GM15510 (cell line): Measurements from ENCODE around the gene GPR84.

ENCODE experiments used
- POLR2A ChIP-seq: IDR thresholded peaks from 3 replicates; pipeline ENCODE4 v1.6.1; 2011; ENCODE audit warnings: borderline replicate concordance; ENCODE audit not compliant: insufficient read length; ENCODE audit errors: extremely low read depth

The GPR84 gene

DNA sequence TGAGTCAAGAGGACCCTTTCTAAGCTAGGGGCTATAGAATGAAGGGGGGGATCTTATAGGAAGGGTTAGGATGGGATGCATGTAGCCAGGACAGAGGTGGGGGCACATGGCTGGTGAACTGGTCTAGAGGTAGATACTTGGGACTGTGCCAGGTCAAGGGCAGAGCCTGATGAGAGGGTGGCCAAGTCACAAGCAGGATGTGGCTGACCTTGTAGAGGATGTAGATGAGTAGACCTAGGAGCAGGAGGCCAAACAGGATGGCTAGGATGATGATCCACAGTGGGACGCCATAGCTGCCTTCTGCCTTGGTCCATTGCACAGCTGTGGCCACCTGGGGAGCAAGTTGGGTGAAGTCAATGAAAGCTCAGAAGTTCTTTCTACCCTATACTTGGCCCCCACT, 32.9 kb upstream of the GPR84 start:
- no peak for TF ChIP-seq POLR2A

- TF ChIP-seq POLR2A = no peak
These were observed 31.3 kb upstream of the GPR84 start for GRCh38 chr12:54395545-54395944.

DNA sequence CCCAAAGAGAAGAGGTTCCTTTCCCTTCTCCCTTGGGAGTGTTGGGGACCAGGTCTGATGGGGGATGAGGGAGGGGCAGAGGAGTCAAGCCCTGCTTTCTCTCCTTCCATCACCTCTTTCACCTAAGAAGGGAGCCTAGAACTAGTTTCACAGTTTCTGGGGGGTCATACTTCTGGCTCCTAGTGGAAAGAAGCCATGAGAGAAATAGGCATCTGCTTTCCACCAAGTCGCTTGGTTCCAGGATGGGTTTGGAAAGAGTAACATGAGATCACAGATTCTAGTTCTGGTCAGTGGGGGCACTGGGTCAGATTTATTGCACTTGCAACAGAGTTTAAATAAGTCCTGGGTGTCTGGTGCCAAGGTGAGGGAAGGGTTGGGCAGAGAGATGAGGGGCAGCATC, 30.7 kb upstream of the GPR84 start:
- no peak for TF ChIP-seq POLR2A

GRCh38 chr12:54394281-54394719, 30.0 kb upstream of the GPR84 start:
- no peak for TF ChIP-seq POLR2A

- no peak for TF ChIP-seq POLR2A
These were observed 29.5 kb upstream of the GPR84 start for GRCh38 chr12:54393743-54394142.

DNA sequence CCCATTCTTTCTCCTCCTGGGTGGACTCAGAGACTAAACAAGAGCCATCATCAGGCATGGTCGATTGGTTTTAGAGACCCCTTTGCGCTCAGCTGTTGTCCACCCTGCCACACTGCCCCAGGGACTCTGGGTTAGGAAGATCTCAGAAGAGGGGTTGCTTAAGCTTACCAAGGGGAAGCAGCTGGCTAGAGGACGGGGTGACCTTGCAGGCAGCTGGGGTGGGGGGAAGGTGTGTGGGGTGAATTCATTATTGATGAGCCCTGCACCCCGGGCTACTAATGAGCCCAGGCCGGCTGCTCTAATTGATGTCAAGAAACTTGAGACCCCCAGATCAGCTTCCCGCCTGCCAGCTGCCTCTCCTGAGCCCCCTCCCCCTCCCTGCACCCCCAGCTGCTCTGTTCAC, 28.9 kb upstream of the GPR84 start:
- TF ChIP-seq POLR2A = no peak

DNA sequence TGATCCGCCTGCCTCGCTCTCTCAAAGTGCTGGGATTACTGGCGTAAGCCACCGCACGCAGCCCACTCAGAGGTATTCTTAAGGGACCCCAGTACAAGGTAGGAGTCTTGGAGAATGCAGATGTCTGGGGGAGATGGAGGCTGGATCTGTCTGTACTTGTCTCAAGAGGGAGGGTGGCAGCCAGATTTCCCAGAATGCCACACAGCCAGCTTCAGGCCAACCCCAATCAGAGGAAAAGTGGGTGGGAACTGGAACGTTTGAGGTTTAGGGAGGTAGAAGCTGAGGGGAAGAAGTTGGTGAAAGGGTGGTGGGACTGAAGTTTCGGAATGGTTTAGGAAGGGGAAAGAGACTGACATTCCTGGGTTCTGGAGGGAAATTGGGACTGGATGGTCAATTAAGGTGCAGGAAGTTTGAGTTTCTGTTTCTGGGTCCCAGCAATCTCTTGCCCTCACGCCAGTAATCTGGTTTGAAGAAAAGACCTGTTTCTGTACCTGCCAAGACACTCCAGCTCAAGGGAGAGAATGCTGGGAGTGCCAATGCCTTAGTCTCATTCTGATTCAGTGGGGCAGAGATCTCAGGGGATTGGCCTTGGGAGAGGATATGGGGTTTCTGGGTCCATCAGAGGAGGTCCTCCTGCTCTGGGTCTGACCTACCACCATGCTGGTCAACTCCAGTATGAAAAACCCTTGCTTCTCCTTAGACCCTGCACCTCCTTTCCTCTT, 28.4 kb upstream of the GPR84 start:
- no peak for TF ChIP-seq POLR2A

DNA sequence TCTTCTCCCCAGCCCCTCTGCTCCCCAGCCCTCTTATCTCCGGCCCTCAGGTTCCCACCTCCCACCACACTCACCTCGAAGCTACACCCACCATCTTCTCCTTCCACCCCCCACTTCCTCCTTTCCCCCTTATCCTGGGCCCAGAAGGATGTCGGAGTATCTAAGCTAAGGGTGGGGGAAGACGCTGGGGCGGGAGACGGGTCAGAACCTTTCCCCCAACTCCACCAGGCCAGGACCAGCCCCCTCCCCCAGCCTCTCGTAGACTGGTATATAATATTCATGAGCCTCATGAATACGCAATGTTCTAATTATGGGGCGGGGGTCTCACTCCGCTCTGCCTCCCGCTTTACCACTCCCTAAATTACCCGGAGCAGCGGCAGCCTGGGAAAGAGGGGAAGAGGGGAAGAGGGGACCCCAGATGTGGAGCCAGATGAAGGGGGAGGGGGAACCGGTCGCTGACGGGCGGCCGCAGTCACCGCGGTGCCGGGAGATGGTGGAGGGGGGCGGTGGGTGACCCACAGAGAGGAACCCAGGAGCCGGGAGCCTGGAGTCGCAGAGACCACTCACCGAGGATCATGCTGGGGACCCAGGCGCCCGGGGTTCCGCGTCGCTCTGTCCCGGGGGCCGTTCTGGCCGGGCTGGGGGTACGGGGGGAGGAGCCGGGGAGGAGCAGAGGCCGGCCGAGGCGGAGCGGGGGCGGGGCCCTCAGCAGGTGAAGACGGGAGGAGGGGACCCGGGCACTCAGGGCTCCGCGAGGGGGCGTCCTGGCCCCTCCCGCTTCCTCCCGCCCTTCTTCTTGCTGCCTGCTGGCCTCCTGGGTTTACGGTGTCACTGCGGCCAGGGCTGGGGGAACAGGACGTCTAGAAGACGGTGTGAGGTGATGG, 26.6 kb upstream of the GPR84 start:
- TF ChIP-seq POLR2A = no peak

DNA sequence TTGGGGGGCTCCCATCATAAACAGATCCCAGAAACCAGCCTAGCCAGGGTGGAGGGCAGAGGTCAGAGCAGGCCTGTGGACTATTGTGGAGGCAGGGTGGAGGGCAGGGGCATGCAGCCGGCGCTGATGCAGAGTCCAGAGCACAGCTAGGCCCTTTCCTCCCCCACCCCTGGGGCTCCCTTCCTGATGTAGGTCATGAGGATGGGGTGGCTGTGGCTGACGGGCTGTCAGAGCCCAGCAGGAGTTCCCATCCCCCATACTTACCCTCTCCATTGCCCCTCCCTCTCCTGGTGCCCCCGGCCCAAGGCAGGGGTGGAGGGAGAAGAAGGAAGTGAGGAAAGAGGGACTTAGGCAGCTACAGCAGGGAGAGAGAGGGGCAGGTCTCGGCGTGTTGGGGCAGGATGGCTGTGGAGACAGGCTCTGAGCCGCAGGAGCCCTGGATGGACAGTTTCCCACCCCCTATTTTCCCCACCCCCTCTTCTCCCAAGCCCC, 25.9 kb upstream of the GPR84 start:
- TF ChIP-seq POLR2A = no peak

DNA sequence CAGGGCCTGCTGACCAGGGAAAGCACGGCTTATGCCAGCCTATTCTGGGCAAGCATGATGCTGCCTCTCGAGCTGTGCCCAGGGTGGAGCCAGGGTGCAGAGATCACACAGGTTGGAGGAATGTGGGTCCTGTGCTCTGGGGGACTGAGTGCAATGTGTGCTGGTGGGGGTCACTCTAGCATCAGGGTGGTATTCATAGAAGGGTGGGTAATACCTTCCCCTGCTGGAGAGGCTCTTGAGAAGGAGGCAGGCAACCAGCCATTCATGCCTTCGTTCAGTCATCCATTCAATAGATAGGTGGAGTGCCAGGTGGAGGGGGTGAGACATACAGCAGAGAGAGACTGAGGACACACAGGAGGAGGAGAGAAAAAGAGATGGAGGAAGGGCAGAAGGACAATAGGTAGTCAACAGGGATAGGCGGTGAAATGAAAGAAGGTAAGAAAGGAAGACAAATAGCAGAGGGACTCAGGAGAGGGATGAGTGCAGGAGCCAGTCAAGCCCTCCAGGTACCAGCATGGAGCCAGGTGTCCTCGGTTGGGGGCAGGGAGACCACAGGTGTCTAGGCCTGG, 25.4 kb upstream of the GPR84 start:
- no peak for TF ChIP-seq POLR2A

GRCh38 chr12:54389134-54389508, 24.8 kb upstream of the GPR84 start:
- TF ChIP-seq POLR2A = no peak

- no peak for TF ChIP-seq POLR2A
These were observed 24.2 kb upstream of the GPR84 start for GRCh38 chr12:54388237-54389133.

- TF ChIP-seq POLR2A = no peak
These were observed 22.8 kb upstream of the GPR84 start for GRCh38 chr12:54387114-54387467.

- no peak for TF ChIP-seq POLR2A
These were observed 22.3 kb upstream of the GPR84 start for GRCh38 chr12:54386403-54387113.
